ENCODE data around the gene AUH.
"Not testable (repeated sequence)": the region's sequence is repeated elsewhere in the genome, so short reads cannot be mapped to it uniquely, and the experiment has no call there.

The AUH gene

DNA sequence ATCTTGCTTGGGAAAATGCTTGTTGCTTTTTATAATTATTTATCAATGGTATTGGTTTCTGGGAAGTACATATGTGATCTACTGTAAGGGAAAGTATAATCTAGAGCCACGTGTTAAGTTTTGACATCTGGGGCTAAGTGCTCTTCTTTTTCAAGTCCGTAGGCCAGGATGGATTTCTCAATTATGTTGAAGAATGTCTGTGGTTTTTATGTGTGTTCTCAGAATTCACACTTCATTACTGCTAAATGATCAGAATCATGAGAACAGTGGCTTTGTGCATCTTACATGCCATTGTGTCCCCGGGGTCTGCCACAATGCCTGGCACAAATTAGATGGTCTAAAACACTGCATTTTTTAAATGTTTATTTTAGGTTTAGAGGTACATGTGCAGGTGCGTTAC, 14.5 kb upstream of the AUH start:
- no peak overlapping the region for H3K4me3 ChIP-seq (IDR thresholded peaks at IDR 0.05; ENCODE audit: insufficient read depth, low read depth, low read length)
- H3K27ac ChIP-seq: no peak overlapping the region
- no peak overlapping the region for H3K4me2 ChIP-seq
- no peaks in the 10 kb centered on the region for H3K36me3 ChIP-seq (ENCODE audit: insufficient read depth)
- no peak overlapping the region for H2AFZ ChIP-seq (ENCODE audit: low read depth)
- TF ChIP-seq, protein P1, sequence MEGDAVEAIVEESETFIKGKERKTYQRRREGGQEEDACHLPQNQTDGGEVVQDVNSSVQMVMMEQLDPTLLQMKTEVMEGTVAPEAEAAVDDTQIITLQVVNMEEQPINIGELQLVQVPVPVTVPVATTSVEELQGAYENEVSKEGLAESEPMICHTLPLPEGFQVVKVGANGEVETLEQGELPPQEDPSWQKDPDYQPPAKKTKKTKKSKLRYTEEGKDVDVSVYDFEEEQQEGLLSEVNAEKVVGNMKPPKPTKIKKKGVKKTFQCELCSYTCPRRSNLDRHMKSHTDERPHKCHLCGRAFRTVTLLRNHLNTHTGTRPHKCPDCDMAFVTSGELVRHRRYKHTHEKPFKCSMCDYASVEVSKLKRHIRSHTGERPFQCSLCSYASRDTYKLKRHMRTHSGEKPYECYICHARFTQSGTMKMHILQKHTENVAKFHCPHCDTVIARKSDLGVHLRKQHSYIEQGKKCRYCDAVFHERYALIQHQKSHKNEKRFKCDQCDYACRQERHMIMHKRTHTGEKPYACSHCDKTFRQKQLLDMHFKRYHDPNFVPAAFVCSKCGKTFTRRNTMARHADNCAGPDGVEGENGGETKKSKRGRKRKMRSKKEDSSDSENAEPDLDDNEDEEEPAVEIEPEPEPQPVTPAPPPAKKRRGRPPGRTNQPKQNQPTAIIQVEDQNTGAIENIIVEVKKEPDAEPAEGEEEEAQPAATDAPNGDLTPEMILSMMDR (conservative IDR thresholded peaks at IDR 0.05; ENCODE audit: low read depth, low read length): no peak
- H4K20me1 ChIP-seq (ENCODE audit: insufficient read depth): no peaks in the 10 kb centered on the region
- H3K79me2 ChIP-seq (ENCODE audit: insufficient read depth, low read depth): no peaks in the 10 kb centered on the region
- H3K4me1 ChIP-seq (ENCODE audit: low read depth, poor library complexity, severe bottlenecking): peaks cover 8% of the 10 kb centered on the region
- no peak overlapping the region for H3K9ac ChIP-seq
- no peaks in the 10 kb centered on the region for H3K27me3 ChIP-seq (ENCODE audit: insufficient read depth, low read depth)

DNA sequence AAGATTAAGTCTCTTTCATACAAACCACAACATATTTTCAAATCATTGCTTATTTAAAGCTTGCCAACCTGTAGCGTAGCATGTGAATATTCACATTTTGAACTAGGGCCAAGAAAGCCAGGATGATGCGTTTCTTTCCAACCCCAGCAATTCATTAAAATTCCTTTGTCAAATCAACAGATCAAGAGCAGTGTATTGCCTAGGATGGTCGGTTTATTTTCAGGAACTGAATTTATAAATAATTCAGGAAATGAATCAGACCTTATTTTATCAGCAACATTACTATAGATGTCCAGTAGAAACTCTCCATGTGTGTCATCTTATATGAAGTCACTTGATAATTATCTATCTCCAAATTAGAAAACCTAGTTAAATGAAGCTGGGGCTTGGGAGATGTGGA, 13.2 kb upstream of the AUH start:
- H4K20me1 ChIP-seq (ENCODE audit: insufficient read depth): no peaks in the 10 kb centered on the region
- no peak overlapping the region for H3K4me2 ChIP-seq
- H3K4me1 ChIP-seq (ENCODE audit: low read depth, poor library complexity, severe bottlenecking): peaks cover 8% of the 10 kb centered on the region
- H3K27ac ChIP-seq: no peak overlapping the region
- TF ChIP-seq, protein P1 (conservative IDR thresholded peaks at IDR 0.05; ENCODE audit: low read depth, low read length): no peak
- no peak overlapping the region for H3K9ac ChIP-seq
- no peaks in the 10 kb centered on the region for H3K79me2 ChIP-seq (ENCODE audit: insufficient read depth, low read depth)
- no peak overlapping the region for H3K4me3 ChIP-seq (IDR thresholded peaks at IDR 0.05; ENCODE audit: insufficient read depth, low read depth, low read length)
- H3K27me3 ChIP-seq (ENCODE audit: insufficient read depth, low read depth): no peaks in the 10 kb centered on the region
- H2AFZ ChIP-seq (ENCODE audit: low read depth): no peak overlapping the region
- H3K36me3 ChIP-seq (ENCODE audit: insufficient read depth): no peaks in the 10 kb centered on the region

DNA sequence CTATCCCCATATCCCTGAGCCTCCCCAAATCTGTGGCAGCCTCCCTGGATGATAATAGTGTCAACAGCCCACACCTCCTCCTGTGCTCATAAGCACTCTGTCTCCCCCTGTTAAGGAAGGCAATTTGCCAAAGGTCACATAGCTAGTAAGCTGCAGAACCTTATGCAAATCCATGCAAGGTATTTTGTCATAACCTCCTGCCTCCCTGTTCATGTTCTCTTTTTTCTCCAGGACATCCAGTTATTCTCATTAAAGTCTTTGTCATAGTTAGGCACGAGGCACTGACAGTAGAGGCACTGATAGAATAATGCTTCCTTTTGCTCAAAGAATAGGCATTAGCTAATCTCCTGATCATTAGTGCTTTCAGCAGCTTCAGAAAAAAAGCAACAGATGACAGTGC, 10.2 kb upstream of the AUH start:
- TF ChIP-seq, protein P1 (conservative IDR thresholded peaks at IDR 0.05; ENCODE audit: low read depth, low read length): no peak
- no peaks in the 10 kb centered on the region for H4K20me1 ChIP-seq (ENCODE audit: insufficient read depth)
- no peak overlapping the region for H3K27ac ChIP-seq
- no peak overlapping the region for H3K4me2 ChIP-seq
- peaks cover 8% of the 10 kb centered on the region for H3K4me1 ChIP-seq (ENCODE audit: low read depth, poor library complexity, severe bottlenecking)
- no peaks in the 10 kb centered on the region for H3K36me3 ChIP-seq (ENCODE audit: insufficient read depth)
- H3K9ac ChIP-seq: no peak overlapping the region
- no peaks in the 10 kb centered on the region for H3K27me3 ChIP-seq (ENCODE audit: insufficient read depth, low read depth)
- H3K4me3 ChIP-seq (IDR thresholded peaks at IDR 0.05; ENCODE audit: insufficient read depth, low read depth, low read length): no peak overlapping the region
- no peaks in the 10 kb centered on the region for H3K79me2 ChIP-seq (ENCODE audit: insufficient read depth, low read depth)
- H2AFZ ChIP-seq (ENCODE audit: low read depth): no peak overlapping the region

DNA sequence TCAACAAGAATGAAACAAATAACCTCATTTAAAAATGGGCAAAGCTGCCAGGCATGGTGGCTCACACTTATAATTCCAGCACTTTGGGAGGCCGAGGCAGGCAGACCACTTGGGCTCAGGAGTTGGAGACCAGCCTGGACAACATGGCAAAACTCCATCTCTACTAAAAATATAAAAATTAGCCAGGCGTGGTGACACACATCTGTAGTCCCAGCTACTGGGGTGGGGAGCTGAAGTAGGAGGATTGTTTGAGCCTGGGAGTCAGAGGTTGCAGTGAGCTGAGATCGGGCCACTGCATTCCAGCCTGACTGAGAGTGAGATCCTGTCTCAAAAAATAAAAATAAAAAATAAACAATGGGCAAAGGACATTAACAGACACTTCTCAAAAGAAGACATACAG, 8.3 kb upstream of the AUH start:
- not testable (repeated sequence) for H3K4me3 ChIP-seq (IDR thresholded peaks at IDR 0.05; ENCODE audit: insufficient read depth, low read depth, low read length); H3K79me2 ChIP-seq (ENCODE audit: insufficient read depth, low read depth); H3K4me1 ChIP-seq (ENCODE audit: low read depth, poor library complexity, severe bottlenecking); H3K27me3 ChIP-seq (ENCODE audit: insufficient read depth, low read depth); H3K4me2 ChIP-seq; H3K36me3 ChIP-seq (ENCODE audit: insufficient read depth); H3K9ac ChIP-seq; H4K20me1 ChIP-seq (ENCODE audit: insufficient read depth); H2AFZ ChIP-seq (ENCODE audit: low read depth); H3K27ac ChIP-seq

- H3K4me3 ChIP-seq (IDR thresholded peaks at IDR 0.05; ENCODE audit: insufficient read depth, low read depth, low read length): no peak overlapping the region
- peaks cover 16% of the 10 kb centered on the region for H3K79me2 ChIP-seq (ENCODE audit: insufficient read depth, low read depth)
- TF ChIP-seq, protein P1 (conservative IDR thresholded peaks at IDR 0.05; ENCODE audit: low read depth, low read length): no peak
Observed at GRCh38 chr9:91364702-91365101, 3.0 kb upstream of the AUH start.

More at GRCh38 chr9:91364702-91365101, 3.0 kb upstream of the AUH start:
- Histone ChIP-seq H3K9ac (no peak overlapping the region), H4K20me1 (ENCODE audit: insufficient read depth) (no peaks in the 10 kb centered on the region), H2AFZ (ENCODE audit: low read depth) (no peak overlapping the region), H3K27me3 (ENCODE audit: insufficient read depth, low read depth) (no peaks in the 10 kb centered on the region), H3K27ac (no peak overlapping the region), H3K4me2 (no peak overlapping the region), H3K36me3 (ENCODE audit: insufficient read depth) (no peaks in the 10 kb centered on the region), H3K4me1 (ENCODE audit: low read depth, poor library complexity, severe bottlenecking) (peaks cover 19% of the 10 kb centered on the region)
